Sigmoid colon (tissue), 7 donors: ENCODE measurements around the gene FOXD2. TPM values are rescaled to one million over a fixed set of nuclear protein-coding genes. Genes with fewer than 3 reads are reported as not detected.

Experiments used
- DNase-seq: peaks from one replicate; pipeline ENCODE4 v3.0.0-alpha.2; 2019
- H3K27ac ChIP-seq, 4 donors: fragments of 200-600 bp; sonication (generic); one replicate each; pipeline ENCODE4 v1.5.1; 2016 to 2019; ENCODE audit warnings: mild to moderate bottlenecking in 1 of 4
- H3K27me3 ChIP-seq, 3 donors: fragments of 200-600 bp; sonication (generic); one replicate each; pipeline ENCODE4 v1.5.1; 2019; ENCODE audit warnings: mild to moderate bottlenecking in 1 of 3
- H3K36me3 ChIP-seq, 4 donors: fragments of 200-600 bp; sonication (generic); one replicate each; pipeline ENCODE4 v1.5.1; 2016 to 2019
- H3K4me1 ChIP-seq, 4 donors: fragments of 200-600 bp; sonication (generic); one replicate each; pipeline ENCODE4 v1.5.1; 2017 to 2019
- H3K4me3 ChIP-seq, 4 donors: fragments of 200-600 bp; sonication (generic); one replicate each; pipeline ENCODE4 v1.5.1; 2017 to 2019; ENCODE audit warnings: mild to moderate bottlenecking in 2 of 4, moderate library complexity in 1 of 4
- H3K9me3 ChIP-seq, 4 donors: fragments of 200-600 bp in 3 of 4; sonication (generic) in 3 of 4; one replicate each; pipeline versions ENCODE4 v1.5.1 to v1.6.1; 2013 to 2019
- EP300 ChIP-seq, 4 donors: sonication (generic); formaldehyde crosslinking; IDR thresholded peaks; one replicate each; pipeline ENCODE4 v1.6.1; 2017; ENCODE audit warnings: antibody characterized with exemption in 4 of 4
- POLR2A ChIP-seq, 2 donors: fragments of 450-650 bp; IDR thresholded peaks; one replicate each; pipeline ENCODE4 v1.6.1; 2016; ENCODE audit warnings: antibody characterized with exemption in 2 of 2, mild to moderate bottlenecking in 2 of 2, moderate library complexity in 2 of 2
- POLR2AphosphoS5 ChIP-seq, 4 donors: sonication (generic); formaldehyde crosslinking; IDR thresholded peaks; one replicate each; pipeline ENCODE4 v1.6.1; 2017; ENCODE audit warnings: antibody characterized with exemption in 4 of 4
- WGBS, 2 donors: extraction: QIAGEN DNeasy Blood & Tissue Kit; methylation state at CpG; one replicate each; pipeline ENCODE4 v1.1.7; 2013; 5-methylcytosine and 5-hydroxymethylcytosine counted together
- intact Hi-C: fragments of 100-400 bp; cut with DNase I; formaldehyde crosslinking; loops from one replicate; pipeline ENCODE4 v1.15.1; 2023
- polyA plus RNA-seq, 3 donors: library from polyadenylated mRNA; stranded (reverse); fragments of 200-250 nt; gene quantifications; one replicate each; pipeline ENCODE4 v1.2.3, GENCODE V29; 2013
- total RNA-seq, 4 donors: library from RNA; depleted of rRNA; stranded (reverse); fragments of >200 nt; gene quantifications; one replicate each; pipeline ENCODE4 v1.1.0, GENCODE V29; 2016
- TF ChIP-seq, protein P1 (sequence below), 4 experiments: fragments of 450-650 bp in 3 of 4; fragments of 200-600 bp in 1 of 4; IDR thresholded peaks; one replicate each; pipeline ENCODE4 v1.5.1; 2016 to 2019; ENCODE audit warnings: antibody characterized with exemption in 4 of 4, mild to moderate bottlenecking in 3 of 4, moderate library complexity in 2 of 4
- donor health status: healthy with polysubstance abuse.
- donor health status: Bipolar disorder and iron deficiency.
- donor health status: healthy.

Gene FOXD2
- total and polyA plus RNA-seq, 7 donors = under 0.01 to 4.9 (median 3.0) TPM; not detected in 2

DNA sequence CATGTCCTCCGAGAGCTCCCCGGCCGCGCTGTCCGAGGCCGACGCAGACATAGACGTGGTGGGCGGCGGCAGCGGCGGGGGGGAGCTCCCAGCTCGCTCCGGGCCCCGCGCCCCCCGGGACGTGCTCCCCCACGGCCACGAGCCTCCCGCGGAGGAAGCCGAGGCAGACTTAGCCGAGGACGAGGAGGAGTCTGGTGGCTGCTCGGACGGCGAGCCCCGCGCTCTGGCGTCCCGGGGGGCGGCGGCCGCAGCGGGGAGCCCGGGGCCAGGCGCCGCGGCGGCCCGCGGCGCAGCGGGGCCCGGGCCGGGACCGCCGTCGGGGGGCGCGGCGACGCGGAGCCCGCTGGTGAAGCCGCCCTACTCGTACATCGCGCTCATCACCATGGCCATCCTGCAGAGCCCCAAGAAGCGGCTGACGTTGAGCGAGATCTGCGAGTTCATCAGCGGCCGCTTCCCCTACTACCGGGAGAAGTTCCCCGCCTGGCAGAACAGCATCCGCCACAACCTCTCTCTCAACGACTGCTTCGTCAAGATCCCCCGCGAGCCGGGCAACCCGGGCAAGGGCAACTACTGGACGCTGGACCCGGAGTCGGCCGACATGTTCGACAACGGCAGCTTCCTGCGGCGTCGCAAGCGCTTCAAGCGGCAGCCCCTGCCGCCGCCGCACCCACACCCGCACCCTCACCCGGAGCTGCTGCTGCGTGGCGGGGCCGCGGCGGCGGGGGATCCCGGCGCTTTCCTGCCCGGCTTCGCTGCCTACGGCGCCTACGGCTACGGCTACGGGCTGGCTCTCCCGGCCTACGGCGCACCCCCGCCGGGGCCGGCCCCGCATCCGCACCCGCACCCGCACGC is 547 bp downstream of the FOXD2 start:
- Histone ChIP-seq H3K27ac (peak overlapping the region; percentile 56 to 76 (median 72)), H3K4me3 (peak overlapping the region; percentile 46 to 66 (median 56)), H3K36me3 (no peaks in the 10 kb centered on the region), H3K27me3 (peaks cover 68 to 99% (median 93%) of the 10 kb centered on the region in 3 donors), H3K9me3 (no peaks in the 10 kb centered on the region), H3K4me1 (peaks cover 0 to 50% (median 44%) of the 10 kb centered on the region in 4 donors)
- TF ChIP-seq, protein P1, sequence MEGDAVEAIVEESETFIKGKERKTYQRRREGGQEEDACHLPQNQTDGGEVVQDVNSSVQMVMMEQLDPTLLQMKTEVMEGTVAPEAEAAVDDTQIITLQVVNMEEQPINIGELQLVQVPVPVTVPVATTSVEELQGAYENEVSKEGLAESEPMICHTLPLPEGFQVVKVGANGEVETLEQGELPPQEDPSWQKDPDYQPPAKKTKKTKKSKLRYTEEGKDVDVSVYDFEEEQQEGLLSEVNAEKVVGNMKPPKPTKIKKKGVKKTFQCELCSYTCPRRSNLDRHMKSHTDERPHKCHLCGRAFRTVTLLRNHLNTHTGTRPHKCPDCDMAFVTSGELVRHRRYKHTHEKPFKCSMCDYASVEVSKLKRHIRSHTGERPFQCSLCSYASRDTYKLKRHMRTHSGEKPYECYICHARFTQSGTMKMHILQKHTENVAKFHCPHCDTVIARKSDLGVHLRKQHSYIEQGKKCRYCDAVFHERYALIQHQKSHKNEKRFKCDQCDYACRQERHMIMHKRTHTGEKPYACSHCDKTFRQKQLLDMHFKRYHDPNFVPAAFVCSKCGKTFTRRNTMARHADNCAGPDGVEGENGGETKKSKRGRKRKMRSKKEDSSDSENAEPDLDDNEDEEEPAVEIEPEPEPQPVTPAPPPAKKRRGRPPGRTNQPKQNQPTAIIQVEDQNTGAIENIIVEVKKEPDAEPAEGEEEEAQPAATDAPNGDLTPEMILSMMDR (IDR thresholded peaks at IDR 0.05) = no peak
- no peak for TF ChIP-seq POLR2AphosphoS5 (IDR thresholded peaks at IDR 0.05)
- TF ChIP-seq EP300 (IDR thresholded peaks at IDR 0.05) = no peak
- TF ChIP-seq POLR2A (IDR thresholded peaks at IDR 0.05) = no peak
- WGBS, 2 donors = 1 to 2% methylated on average over 117 of the region's 117 CpGs
- DNase-seq = no peak
- intact Hi-C loops = loop anchor here (5.0 kb wide), 2 partner anchors 106 to 246 kb away; partner anchors contain the start of genes CMPK1 and PDZK1IP1

DNA sequence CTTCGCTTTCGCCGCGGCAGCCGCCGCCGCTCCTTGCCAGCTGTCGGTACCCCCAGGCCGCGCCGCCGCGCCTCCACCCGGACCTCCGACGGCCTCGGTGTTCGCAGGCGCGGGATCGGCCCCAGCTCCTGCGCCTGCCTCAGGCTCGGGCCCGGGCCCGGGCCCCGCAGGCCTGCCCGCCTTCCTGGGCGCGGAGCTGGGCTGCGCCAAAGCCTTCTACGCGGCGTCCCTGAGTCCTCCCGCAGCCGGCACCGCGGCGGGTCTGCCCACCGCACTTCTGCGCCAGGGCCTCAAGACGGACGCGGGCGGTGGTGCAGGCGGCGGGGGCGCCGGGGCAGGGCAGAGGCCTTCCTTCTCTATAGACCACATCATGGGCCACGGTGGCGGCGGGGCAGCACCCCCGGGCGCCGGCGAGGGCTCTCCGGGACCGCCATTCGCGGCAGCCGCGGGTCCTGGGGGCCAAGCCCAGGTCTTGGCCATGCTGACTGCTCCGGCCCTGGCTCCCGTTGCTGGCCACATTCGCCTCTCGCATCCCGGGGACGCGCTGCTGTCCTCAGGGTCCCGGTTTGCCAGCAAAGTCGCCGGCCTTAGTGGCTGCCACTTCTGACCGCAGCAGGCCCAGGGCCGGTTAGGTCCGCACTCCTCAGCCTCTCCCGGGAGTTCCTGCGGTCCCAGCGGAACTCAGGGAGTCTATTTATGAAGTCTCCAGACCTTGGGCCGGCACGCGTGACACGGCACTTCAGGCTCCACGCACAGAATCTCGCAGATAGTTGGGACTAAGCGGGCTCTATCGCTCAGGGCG is 1.4 kb downstream of the FOXD2 start:
- H3K4me3 ChIP-seq = peak overlapping the region in 3 of 4 donors; percentile 23 to 66 (median 46)
- intact Hi-C loops = loop anchor here (5.0 kb wide), 2 partner anchors 107 to 247 kb away; partner anchors contain the start of genes CMPK1 and PDZK1IP1
- H3K9me3 ChIP-seq = no peaks in the 10 kb centered on the region
- no peak for DNase-seq
- no peak for TF ChIP-seq EP300 (IDR thresholded peaks at IDR 0.05)
- TF ChIP-seq POLR2A (IDR thresholded peaks at IDR 0.05) = no peak
- TF ChIP-seq, protein P1 (IDR thresholded peaks at IDR 0.05) = no peak
- TF ChIP-seq POLR2AphosphoS5 (IDR thresholded peaks at IDR 0.05) = no peak
- peaks cover 0 to 46% (median 37%) of the 10 kb centered on the region in 4 donors for H3K4me1 ChIP-seq
- peaks cover 68 to 99% (median 93%) of the 10 kb centered on the region in 3 donors for H3K27me3 ChIP-seq
- H3K27ac ChIP-seq = no peak overlapping the region
- H3K36me3 ChIP-seq = no peaks in the 10 kb centered on the region
- WGBS, 2 donors = 4 to 9% methylated on average over 86 of the region's 86 CpGs

DNA sequence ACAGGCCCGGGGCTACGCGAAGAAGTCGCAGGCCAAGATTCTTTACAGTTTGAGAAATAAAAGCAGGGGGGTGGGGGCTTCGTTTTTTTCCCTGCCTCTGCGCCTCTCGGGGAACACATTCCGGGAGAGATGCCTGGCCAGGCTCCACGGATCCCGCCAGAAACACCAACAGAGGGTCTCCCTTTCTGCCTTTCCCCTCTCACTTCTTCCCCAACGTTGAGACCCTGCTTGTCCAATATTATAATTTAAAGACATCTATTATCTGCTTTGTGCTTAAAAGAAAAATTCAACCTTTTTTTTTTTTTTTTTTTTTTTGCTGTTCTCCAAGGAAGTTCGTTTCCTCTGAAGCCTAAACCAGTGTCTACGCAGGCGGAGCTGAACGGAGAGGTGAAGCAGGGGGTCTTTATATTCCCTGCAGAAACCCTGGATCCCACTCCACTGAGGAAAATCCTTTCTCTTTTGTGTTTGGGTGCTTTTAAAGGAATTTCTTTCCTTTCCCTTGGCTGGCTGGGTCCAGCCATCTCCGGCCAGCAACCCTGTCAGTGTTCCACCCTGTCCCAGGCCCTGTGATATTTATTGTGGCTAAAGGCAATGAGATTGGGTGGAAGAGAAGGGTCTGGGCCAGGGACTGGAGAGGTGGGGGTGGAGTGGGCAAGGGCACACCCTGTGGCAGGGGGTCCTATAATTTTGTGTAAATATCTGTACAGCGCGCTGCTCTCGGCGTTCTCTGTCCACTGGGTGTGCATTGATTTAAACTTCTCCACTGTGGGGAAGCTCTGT is 2.2 kb downstream of the FOXD2 start:
- WGBS, 2 donors = 17 to 55% methylated on average over 20 of the region's 20 CpGs
- H3K36me3 ChIP-seq = no peaks in the 10 kb centered on the region
- TF ChIP-seq, protein P1 (IDR thresholded peaks at IDR 0.05) = no peak
- no peak for TF ChIP-seq EP300 (IDR thresholded peaks at IDR 0.05)
- H3K27ac ChIP-seq = no peak overlapping the region
- intact Hi-C loops = loop anchor here (5.0 kb wide), 2 partner anchors 108 to 248 kb away; partner anchors contain the start of genes CMPK1 and PDZK1IP1
- no peak for DNase-seq
- no peaks in the 10 kb centered on the region for H3K9me3 ChIP-seq
- H3K4me3 ChIP-seq = peak overlapping the region in 1 of 4 donors; percentile 15
- H3K4me1 ChIP-seq = peaks cover 0 to 46% (median 37%) of the 10 kb centered on the region in 4 donors
- H3K27me3 ChIP-seq = peaks cover 70 to 99% (median 93%) of the 10 kb centered on the region in 3 donors

DNA sequence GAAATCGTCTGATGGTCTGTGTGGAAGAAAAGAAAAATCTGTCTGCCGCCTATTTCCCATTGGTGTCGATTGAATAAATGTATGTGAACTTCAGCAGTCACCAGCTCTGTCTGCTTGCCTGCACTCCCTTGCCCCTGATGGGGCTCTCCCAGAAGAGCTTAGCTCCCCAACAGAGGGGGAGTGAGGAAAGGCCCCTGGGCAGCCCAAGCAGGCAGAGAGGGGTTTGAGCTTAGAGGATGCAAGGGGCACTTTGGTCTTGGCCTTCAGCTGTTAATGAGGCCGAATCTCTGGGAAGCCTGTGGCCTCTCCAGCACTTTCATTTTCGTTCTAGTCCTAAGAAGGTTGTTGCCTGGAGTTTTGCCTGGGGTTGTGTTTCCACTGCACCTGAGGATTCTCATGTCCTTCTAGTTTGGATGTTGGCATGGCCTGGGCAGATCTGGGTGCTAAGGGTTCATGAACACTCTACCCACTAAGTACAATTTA is 2.8 kb downstream of the FOXD2 start:
- DNase-seq = no peak
- H3K27me3 ChIP-seq = peaks cover 72 to 99% (median 94%) of the 10 kb centered on the region in 3 donors
- H3K9me3 ChIP-seq = no peaks in the 10 kb centered on the region
- peaks cover 0 to 51% (median 39%) of the 10 kb centered on the region in 4 donors for H3K4me1 ChIP-seq
- no peak overlapping the region for H3K27ac ChIP-seq
- intact Hi-C loops = no loop called here
- TF ChIP-seq, protein P1 (IDR thresholded peaks at IDR 0.05) = no peak
- TF ChIP-seq EP300 (IDR thresholded peaks at IDR 0.05) = no peak
- H3K36me3 ChIP-seq = no peaks in the 10 kb centered on the region
- 10 to 49% methylated on average over 5 of the region's 5 CpGs for WGBS, 2 donors
- H3K4me3 ChIP-seq = peak overlapping the region in 1 of 4 donors; percentile 15
